Pancreas (tissue), 10 donors: Measurements from ENCODE around the gene NBEAL2. TPM values are rescaled to one million over a fixed set of nuclear protein-coding genes. Genes with fewer than 3 reads are reported as not detected.
A peak's percentile ranks its signal among the peaks of the same experiment; 100 is the strongest.

Experiments used
- ATAC-seq, 4 donors: fragments of 200-7000 bp; cut with Tn5 transposase; one replicate each; pipeline versions ENCODE4 v1.8.0 to v1.9.1; 2020; ENCODE audit warnings: mild to moderate bottlenecking in 4 of 4, moderate library complexity in 4 of 4
- DNase-seq, 6 donors: peaks; one replicate each; pipeline ENCODE4 v3.0.0-alpha.2; 2020
- FAIRE-seq: peaks from 2 replicates; lab custom pipeline; 2012; peaks lifted over from hg19 to GRCh38; lab: Jason Lieb, UNC
- H3K27ac ChIP-seq, 4 donors: fragments of 200-600 bp; sonication (generic); 1 replicate in 3 of 4; 2 replicates in 1 of 4; pipeline versions ENCODE4 v1.5.0 to v1.8.0; 2020
- H3K27me3 ChIP-seq, 4 donors: fragments of 200-600 bp; one replicate each; pipeline ENCODE4 v1.8.0; 2021
- H3K36me3 ChIP-seq, 3 donors: fragments of 200-600 bp; sonication (generic) in 1 of 3; one replicate each; pipeline versions ENCODE4 v1.5.0 to v1.8.0; 2020 to 2021
- H3K4me1 ChIP-seq, 3 donors: fragments of 200-600 bp; one replicate each; pipeline ENCODE4 v1.8.0; 2021
- H3K4me3 ChIP-seq, 4 donors: fragments of 200-600 bp; sonication (generic) in 2 of 4; one replicate each; pipeline versions ENCODE4 v1.5.0 to v1.8.0; 2020 to 2021
- H3K9me3 ChIP-seq, 4 donors: fragments of 200-600 bp; one replicate each; pipeline ENCODE4 v1.8.0; 2021
- CTCF ChIP-seq, 4 donors: fragments of 200-600 bp; sonication (generic) in 3 of 4; IDR thresholded peaks; one replicate each; pipeline versions ENCODE4 v1.5.0 to v1.8.0; 2021; ENCODE audit warnings: antibody characterized with exemption in 4 of 4
- WGBS, 2 donors: extraction: QIAGEN DNeasy Blood & Tissue Kit; methylation state at CpG; one replicate each; pipeline ENCODE4 v1.1.7; 2013; 5-methylcytosine and 5-hydroxymethylcytosine counted together
- intact Hi-C, 3 donors: fragments of 100-400 bp; cut with DNase I; formaldehyde crosslinking; loops; one replicate each; pipeline versions ENCODE4 v1.11.1 to v1.14.2; 2022
- polyA plus RNA-seq, 2 donors: library from polyadenylated mRNA; stranded (reverse); fragments of 200-250 nt; gene quantifications; one replicate each; pipeline ENCODE4 v1.2.3, GENCODE V29; 2013
- total RNA-seq, 6 donors: library from RNA; stranded (reverse); fragmentation: NEBNext Ultra II Directional in 4 of 6; extraction: Animal tissue kit (Norgen Biotek cat#: 25700) in 4 of 6; gene quantifications; one replicate each; pipeline versions ENCODE4 v1.2.1 to v1.2.4, GENCODE V29; 2021 to 2023
- donor health status: healthy with polysubstance abuse.
- donor health status: DM: no; HTN: no; CAD: no; lungs with moderate emphysema.
- donor health status: DM: no; HTN: no; CAD: no.
- donor health status: control.
- donor health status: control.
- donor health status: Bipolar disorder and iron deficiency.
- donor health status: DM: yes; HTN: yes; CAD: no.
- donor health status: DM: no; HTN: no; CAD: no.
- donor health status: DM: no; HTN: no; CAD: no.
- donor health status: DM: yes; HTN: yes; CAD: no.

NBEAL2 gene
- total and polyA plus RNA-seq, 8 donors = 30.6 to 265 (median 46.0) TPM

GRCh38 chr3:46966811-46967210 lies 12.7 kb upstream of the NBEAL2 start:
- no peak for ATAC-seq
- 79 to 82% methylated on average over 5 of the region's 5 CpGs for WGBS, 2 donors
- H3K27me3 ChIP-seq = no peaks in the 10 kb centered on the region
- no peak overlapping the region for H3K27ac ChIP-seq
- H3K4me3 ChIP-seq = no peak overlapping the region
- no peak for DNase-seq
- intact Hi-C loops = no loop called here
- no peak for FAIRE-seq
- TF ChIP-seq CTCF (IDR thresholded peaks at IDR 0.05) = no peak
- no peaks in the 10 kb centered on the region for H3K36me3 ChIP-seq
- H3K4me1 ChIP-seq = peaks cover 44 to 58% (median 54%) of the 10 kb centered on the region in 3 donors
- H3K9me3 ChIP-seq = no peaks in the 10 kb centered on the region

GRCh38 chr3:46968783-46969428 lies 10.6 kb upstream of the NBEAL2 start:
- 20 to 29% methylated on average over 9 of the region's 9 CpGs for WGBS, 2 donors
- intact Hi-C loops = no loop called here
- no peak for FAIRE-seq
- Histone ChIP-seq H3K4me3 (no peak overlapping the region), H3K4me1 (peaks cover 42 to 70% (median 56%) of the 10 kb centered on the region in 3 donors), H3K27ac (peak overlapping the region in 2 of 4 donors; percentile 63 to 66), H3K9me3 (no peaks in the 10 kb centered on the region), H3K27me3 (no peaks in the 10 kb centered on the region), H3K36me3 (no peaks in the 10 kb centered on the region)
- no peak for ATAC-seq
- no peak for TF ChIP-seq CTCF (IDR thresholded peaks at IDR 0.05)
- DNase-seq = peak in 1 of 6 donors; percentile 37

- ATAC-seq (peak; percentile 78 to 89 (median 87)), DNase-seq (peak in 5 of 6 donors; percentile 73 to 88 (median 78)), FAIRE-seq (no peak)
- Histone ChIP-seq H3K9me3 (no peaks in the 10 kb centered on the region), H3K27ac (peak overlapping the region; percentile 28 to 66 (median 54)), H3K4me3 (peak overlapping the region in 1 of 4 donors; percentile 4), H3K27me3 (no peaks in the 10 kb centered on the region), H3K4me1 (peaks cover 34 to 76% (median 64%) of the 10 kb centered on the region in 3 donors), H3K36me3 (no peaks in the 10 kb centered on the region)
- intact Hi-C loops = loop anchor here in 1 of 3 donors (5.0 kb wide), 1 partner anchor 33 kb away; no protein-coding TSS in a partner anchor
- TF ChIP-seq CTCF (IDR thresholded peaks at IDR 0.05) = no peak
- 6 to 7% methylated on average over 3 of the region's 3 CpGs for WGBS, 2 donors
These were observed 8.9 kb upstream of the NBEAL2 start for GRCh38 chr3:46970391-46971091.

GRCh38 chr3:46971151-46971550 lies 8.3 kb upstream of the NBEAL2 start:
- Histone ChIP-seq H3K36me3 (no peaks in the 10 kb centered on the region), H3K4me1 (peaks cover 34 to 74% (median 64%) of the 10 kb centered on the region in 3 donors), H3K4me3 (peak overlapping the region in 1 of 4 donors; percentile 4), H3K27me3 (no peaks in the 10 kb centered on the region), H3K9me3 (no peaks in the 10 kb centered on the region), H3K27ac (peak overlapping the region; percentile 28 to 66 (median 54))
- peak in 1 of 4 donors; percentile 8 for ATAC-seq
- intact Hi-C loops = loop anchor here in 1 of 3 donors (5.0 kb wide), 1 partner anchor 34 kb away; no protein-coding TSS in a partner anchor
- WGBS, 2 donors = 29 to 37% methylated on average over 6 of the region's 6 CpGs
- FAIRE-seq = no peak
- no peak for TF ChIP-seq CTCF (IDR thresholded peaks at IDR 0.05)
- no peak for DNase-seq
